Psoas muscle (tissue), 8 donors: ENCODE results near the gene HAGHL. TPM values are rescaled to one million over a fixed set of nuclear protein-coding genes. Genes with fewer than 3 reads are reported as not detected.

Experiments used
- ATAC-seq, 4 donors: fragments of 200-7000 bp; cut with Tn5 transposase; one replicate each; pipeline ENCODE4 v1.9.1; 2020; ENCODE audit warnings: moderate library complexity in 3 of 4, mild to moderate bottlenecking in 2 of 4
- DNase-seq, 2 donors: peaks; one replicate each; pipeline ENCODE4 v3.0.0-alpha.2; 2020
- H3K27ac ChIP-seq: fragments of 200-600 bp; one replicate; pipeline ENCODE4 v1.8.0; 2022
- H3K27me3 ChIP-seq, 3 donors: fragments of 200-600 bp in 1 of 3; one replicate each; pipeline versions ENCODE4 v1.6.1 to v1.8.0; 2013 to 2022; ENCODE audit warnings: low read length in 2 of 3, mild to moderate bottlenecking in 2 of 3, moderate library complexity in 1 of 3; ENCODE audit not compliant: insufficient read depth in 3 of 3
- H3K36me3 ChIP-seq, 2 donors: fragments of 200-600 bp in 1 of 2; one replicate each; pipeline versions ENCODE4 v1.6.1 to v1.8.0; 2013 to 2022; ENCODE audit warnings: low read depth in 1 of 2, mild to moderate bottlenecking in 1 of 2, moderate library complexity in 1 of 2; ENCODE audit not compliant: insufficient read depth in 1 of 2
- H3K4me1 ChIP-seq: fragments of 200-600 bp; one replicate; pipeline ENCODE4 v1.8.0; 2022
- H3K4me3 ChIP-seq: fragments of 200-600 bp; one replicate; pipeline ENCODE4 v1.8.0; 2022; ENCODE audit warnings: mild to moderate bottlenecking
- H3K9me3 ChIP-seq: fragments of 200-600 bp; one replicate; pipeline ENCODE4 v1.8.0; 2022
- WGBS, 3 donors: extraction: QIAGEN DNeasy Blood & Tissue Kit; methylation state at CpG; one replicate each; pipeline versions ENCODE4 v1.1.6 to v1.1.7; 2013; 5-methylcytosine and 5-hydroxymethylcytosine counted together
- intact Hi-C, 2 donors: fragments of 100-400 bp; cut with DNase I; formaldehyde crosslinking; loops; one replicate each; pipeline versions ENCODE4 v1.11.0 to v1.14.2; 2022
- polyA plus RNA-seq, 3 donors: library from polyadenylated mRNA; stranded (reverse); fragments of 200-250 nt; gene quantifications; one replicate each; pipeline ENCODE4 v1.2.3, GENCODE V29; 2013
- total RNA-seq, 4 donors: library from RNA; stranded (reverse); fragmentation: NEBNext Ultra II Directional in 2 of 4; extraction: Animal tissue kit (Norgen Biotek cat#: 25700) in 2 of 4; gene quantifications; one replicate each; pipeline versions ENCODE4 v1.2.1 to v1.2.4, GENCODE V29; 2021 to 2023
- TF ChIP-seq, protein P1 (sequence below): fragments of 200-600 bp; IDR thresholded peaks from one replicate; pipeline ENCODE4 v1.8.0; 2022; ENCODE audit warnings: antibody characterized with exemption
- donor health status: healthy with polysubstance abuse.
- donor health status: DM: no; HTN: no; CAD: no; lungs with moderate emphysema.
- donor health status: Bipolar disorder and iron deficiency.
- donor health status: healthy.
- donor health status: DM: yes; HTN: yes; CAD: no.
- donor health status: DM: no; HTN: no; CAD: no.
- donor health status: DM: no; HTN: no; CAD: no.
- donor health status: DM: yes; HTN: yes; CAD: no.

Gene HAGHL
- total and polyA plus RNA-seq, 7 donors: 0.38 to 4.4 (median 0.58) TPM

DNA sequence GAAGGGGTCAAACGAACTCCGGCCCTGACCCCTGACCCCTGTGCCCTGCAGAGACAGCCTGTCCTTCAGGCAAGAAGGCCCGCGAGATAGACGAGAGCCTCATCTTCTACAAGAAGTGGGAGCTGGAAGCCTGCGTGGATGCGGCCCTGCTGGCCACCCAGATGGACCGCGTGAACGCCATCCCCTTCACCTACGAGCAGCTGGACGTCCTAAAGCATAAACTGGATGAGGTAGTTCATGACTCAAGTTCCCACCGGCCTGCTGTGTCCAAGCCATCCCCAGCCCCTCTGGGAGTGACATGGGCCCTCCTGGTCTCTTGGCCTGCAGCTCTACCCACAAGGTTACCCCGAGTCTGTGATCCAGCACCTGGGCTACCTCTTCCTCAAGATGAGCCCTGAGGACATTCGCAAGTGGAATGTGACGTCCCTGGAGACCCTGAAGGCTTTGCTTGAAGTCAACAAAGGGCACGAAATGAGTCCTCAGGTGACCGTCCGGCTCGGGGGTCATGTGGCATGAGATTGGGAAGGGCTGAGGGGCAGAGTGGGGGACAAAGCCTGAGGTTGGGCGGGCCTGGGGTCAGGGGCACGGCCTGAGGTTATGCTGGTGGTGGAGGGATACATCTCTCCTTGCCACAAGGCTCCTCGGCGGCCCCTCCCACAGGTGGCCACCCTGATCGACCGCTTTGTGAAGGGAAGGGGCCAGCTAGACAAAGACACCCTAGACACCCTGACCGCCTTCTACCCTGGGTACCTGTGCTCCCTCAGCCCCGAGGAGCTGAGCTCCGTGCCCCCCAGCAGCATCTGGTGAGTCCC lies 39.3 kb downstream of the HAGHL start:
- intact Hi-C loops: no loop called here
- DNase-seq (no peak), ATAC-seq (no peak)
- Histone ChIP-seq H3K36me3 (no peaks in the 10 kb centered on the region), H3K4me3 (no peak overlapping the region), H3K27me3 (peaks cover 0 to 47% (median 10%) of the 10 kb centered on the region in 3 donors), H3K4me1 (no peaks in the 10 kb centered on the region), H3K27ac (no peak overlapping the region), H3K9me3 (no peaks in the 10 kb centered on the region)
- 77 to 83% (median 79%) methylated on average over 29 of the region's 29 CpGs for WGBS, 3 donors
- TF ChIP-seq, protein P1, sequence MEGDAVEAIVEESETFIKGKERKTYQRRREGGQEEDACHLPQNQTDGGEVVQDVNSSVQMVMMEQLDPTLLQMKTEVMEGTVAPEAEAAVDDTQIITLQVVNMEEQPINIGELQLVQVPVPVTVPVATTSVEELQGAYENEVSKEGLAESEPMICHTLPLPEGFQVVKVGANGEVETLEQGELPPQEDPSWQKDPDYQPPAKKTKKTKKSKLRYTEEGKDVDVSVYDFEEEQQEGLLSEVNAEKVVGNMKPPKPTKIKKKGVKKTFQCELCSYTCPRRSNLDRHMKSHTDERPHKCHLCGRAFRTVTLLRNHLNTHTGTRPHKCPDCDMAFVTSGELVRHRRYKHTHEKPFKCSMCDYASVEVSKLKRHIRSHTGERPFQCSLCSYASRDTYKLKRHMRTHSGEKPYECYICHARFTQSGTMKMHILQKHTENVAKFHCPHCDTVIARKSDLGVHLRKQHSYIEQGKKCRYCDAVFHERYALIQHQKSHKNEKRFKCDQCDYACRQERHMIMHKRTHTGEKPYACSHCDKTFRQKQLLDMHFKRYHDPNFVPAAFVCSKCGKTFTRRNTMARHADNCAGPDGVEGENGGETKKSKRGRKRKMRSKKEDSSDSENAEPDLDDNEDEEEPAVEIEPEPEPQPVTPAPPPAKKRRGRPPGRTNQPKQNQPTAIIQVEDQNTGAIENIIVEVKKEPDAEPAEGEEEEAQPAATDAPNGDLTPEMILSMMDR: no peak

DNA sequence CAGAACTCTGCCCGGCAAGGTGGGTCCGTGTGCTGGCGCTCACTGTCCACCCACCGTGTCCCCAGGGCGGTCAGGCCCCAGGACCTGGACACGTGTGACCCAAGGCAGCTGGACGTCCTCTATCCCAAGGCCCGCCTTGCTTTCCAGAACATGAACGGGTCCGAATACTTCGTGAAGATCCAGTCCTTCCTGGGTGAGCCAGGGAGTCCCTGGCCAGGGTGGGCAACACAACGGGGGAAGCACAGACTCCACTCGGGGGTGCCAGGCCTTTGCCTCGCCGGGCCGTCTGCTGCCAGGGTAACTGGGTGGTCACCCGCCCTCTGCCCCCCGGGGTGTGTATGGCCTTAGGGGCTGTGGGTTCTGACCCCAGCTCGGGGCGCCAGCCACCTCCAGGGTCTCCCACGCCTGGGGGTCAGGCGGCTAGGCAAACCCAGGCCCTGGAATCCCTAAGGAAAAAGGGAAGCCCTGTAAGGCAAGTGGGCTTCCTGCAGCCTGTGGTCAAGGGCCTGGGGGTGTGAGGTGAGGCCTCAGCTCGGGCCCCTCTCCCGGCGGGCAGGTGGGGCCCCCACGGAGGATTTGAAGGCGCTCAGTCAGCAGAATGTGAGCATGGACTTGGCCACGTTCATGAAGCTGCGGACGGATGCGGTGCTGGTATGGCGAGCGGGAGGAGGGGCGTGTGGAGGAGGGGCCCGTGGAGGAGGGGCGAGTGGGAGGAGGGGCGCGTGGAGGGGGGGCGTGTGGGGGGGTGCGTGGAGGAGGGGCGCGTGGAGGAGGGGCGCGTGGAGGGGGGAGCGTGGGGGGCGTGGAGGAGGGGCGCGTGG lies 40.1 kb downstream of the HAGHL start:
- Histone ChIP-seq H3K27me3 (peaks cover 0 to 40% (median 10%) of the 10 kb centered on the region in 3 donors), H3K4me1 (no peaks in the 10 kb centered on the region), H3K27ac (no peak overlapping the region), H3K4me3 (no peak overlapping the region), H3K36me3 (no peaks in the 10 kb centered on the region), H3K9me3 (no peaks in the 10 kb centered on the region)
- DNase-seq: no peak
- WGBS, 3 donors: 48 to 62% (median 61%) methylated on average over 33 to 36 of the region's 48 CpGs
- ATAC-seq: no peak
- intact Hi-C loops: no loop called here
- TF ChIP-seq, protein P1: no peak

DNA sequence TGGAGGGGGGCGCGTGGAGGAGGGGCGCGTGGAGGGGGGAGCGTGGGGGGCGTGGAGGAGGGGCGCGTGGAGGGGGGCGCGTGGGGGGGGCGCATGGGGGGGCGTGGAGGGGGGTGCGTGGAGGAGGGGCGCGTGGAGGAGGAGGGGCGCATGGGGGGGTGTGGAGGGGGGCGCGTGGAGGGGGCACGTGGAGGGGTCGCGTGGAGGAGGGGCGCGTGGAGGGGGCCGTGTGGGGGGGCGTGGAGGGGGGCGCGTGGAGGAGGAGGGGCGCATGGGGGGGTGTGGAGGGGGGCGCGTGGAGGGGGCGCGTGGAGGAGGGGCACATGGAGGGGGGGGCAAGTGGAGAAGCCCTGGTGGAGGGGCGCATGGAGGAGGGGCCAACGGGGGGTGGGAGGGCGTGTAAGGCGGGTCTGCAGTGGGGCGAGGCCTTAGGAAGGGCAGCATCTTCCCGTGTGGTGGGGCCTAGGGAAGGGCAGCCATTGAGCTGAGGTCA lies 40.9 kb downstream of the HAGHL start:
- Histone ChIP-seq H3K27ac (no peak overlapping the region), H3K4me1 (no peaks in the 10 kb centered on the region), H3K9me3 (no peaks in the 10 kb centered on the region), H3K27me3 (peaks cover 0 to 33% (median 13%) of the 10 kb centered on the region in 3 donors), H3K4me3 (no peak overlapping the region), H3K36me3 (no peaks in the 10 kb centered on the region)
- DNase-seq (no peak), ATAC-seq (no peak)
- intact Hi-C loops: no loop called here
- TF ChIP-seq, protein P1: no peak
- WGBS, 3 donors: 47 to 68% (median 65%) methylated on average over 5 to 19 of the region's 38 CpGs

DNA sequence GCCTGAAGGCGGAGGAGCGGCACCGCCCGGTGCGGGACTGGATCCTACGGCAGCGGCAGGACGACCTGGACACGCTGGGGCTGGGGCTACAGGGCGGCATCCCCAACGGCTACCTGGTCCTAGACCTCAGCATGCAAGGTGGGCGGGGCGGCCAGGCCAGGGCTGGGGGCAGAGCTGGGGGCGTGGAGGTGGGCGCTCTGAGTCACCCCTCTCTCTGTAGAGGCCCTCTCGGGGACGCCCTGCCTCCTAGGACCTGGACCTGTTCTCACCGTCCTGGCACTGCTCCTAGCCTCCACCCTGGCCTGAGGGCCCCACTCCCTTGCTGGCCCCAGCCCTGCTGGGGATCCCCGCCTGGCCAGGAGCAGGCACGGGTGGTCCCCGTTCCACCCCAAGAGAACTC lies 41.5 kb downstream of the HAGHL start:
- TF ChIP-seq, protein P1: no peak
- Histone ChIP-seq H3K36me3 (no peaks in the 10 kb centered on the region), H3K27me3 (peaks cover 0 to 28% (median 13%) of the 10 kb centered on the region in 3 donors), H3K4me3 (no peak overlapping the region), H3K4me1 (no peaks in the 10 kb centered on the region), H3K9me3 (no peaks in the 10 kb centered on the region), H3K27ac (no peak overlapping the region)
- WGBS, 3 donors: 56 to 82% (median 68%) methylated on average over 15 to 21 of the region's 21 CpGs
- no peak for ATAC-seq
- intact Hi-C loops: no loop called here
- DNase-seq: no peak
